Measurements from ENCODE around the gene CTSW. TPM values are rescaled to one million over a fixed set of nuclear protein-coding genes. Genes with fewer than 3 reads are reported as not detected.

The CTSW gene
- total RNA-seq, 1 experiment from 2014 or later = not detected

DNA sequence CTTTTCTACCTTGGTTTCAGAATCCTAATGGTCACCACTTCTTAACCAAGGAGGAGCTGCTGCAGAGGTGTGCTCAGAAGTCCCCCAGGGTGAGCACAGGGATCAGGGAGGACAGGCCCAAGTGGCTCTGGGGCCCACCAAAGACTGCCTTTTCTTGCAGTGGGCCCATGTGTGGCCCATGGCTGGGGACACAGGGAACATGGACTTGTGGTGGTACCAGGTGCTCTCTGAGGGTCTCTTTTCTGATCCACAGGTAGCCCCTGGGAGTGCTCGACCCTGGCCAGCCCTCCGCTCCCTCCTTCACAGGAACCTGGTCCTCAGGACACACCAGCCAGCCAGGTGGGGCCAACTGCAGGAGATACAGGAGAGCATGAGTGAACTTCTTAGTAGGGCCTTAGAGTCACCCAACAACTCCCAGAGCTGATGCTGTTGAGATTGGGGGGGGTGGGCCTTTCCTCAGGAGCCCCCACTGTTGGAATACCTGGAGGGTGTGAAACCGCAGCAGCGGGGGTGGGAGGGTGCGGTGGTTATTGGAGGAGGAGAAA lies 17.4 kb upstream of the CTSW start:
- H3K27me3 ChIP-seq (replicated peaks; ENCODE audit: control insufficient read depth, insufficient read depth, low read length) = no peaks in the 10 kb centered on the region
- H3K9me3 ChIP-seq = no peaks in the 10 kb centered on the region
- peaks cover 8% of the 10 kb centered on the region for H3K4me1 ChIP-seq
- Mint-ChIP-seq H3K36me3 (ENCODE audit: insufficient read depth, unreplicated experiment) (peaks cover 64% of the 10 kb centered on the region), H3K9me3 (ENCODE audit: unreplicated experiment) (no peaks in the 10 kb centered on the region), H3K27me3 (ENCODE audit: insufficient read depth, unreplicated experiment) (no peaks in the 10 kb centered on the region), H3K4me3 (ENCODE audit: unreplicated experiment) (peak overlapping the region; percentile 0), H3K27ac (ENCODE audit: unreplicated experiment) (no peak overlapping the region), H3K4me1 (ENCODE audit: low read depth, unreplicated experiment) (peaks cover 8% of the 10 kb centered on the region)
- H3K36me3 ChIP-seq (ENCODE audit: control insufficient read depth, insufficient read depth, low read length) = no peaks in the 10 kb centered on the region
- no TSS peak for BruUV-seq (replicated peaks)
- ChIA-PET CTCF (interaction anchor here (4.3 to 7.7 kb wide), 2 partner anchors 25 to 150 kb away, joined by 27 to 241 read pairs; partner anchors contain the start of genes CCDC85B, FIBP and KAT5), POLR2A (no interaction called here)
- TF ChIP-seq, protein P1, sequence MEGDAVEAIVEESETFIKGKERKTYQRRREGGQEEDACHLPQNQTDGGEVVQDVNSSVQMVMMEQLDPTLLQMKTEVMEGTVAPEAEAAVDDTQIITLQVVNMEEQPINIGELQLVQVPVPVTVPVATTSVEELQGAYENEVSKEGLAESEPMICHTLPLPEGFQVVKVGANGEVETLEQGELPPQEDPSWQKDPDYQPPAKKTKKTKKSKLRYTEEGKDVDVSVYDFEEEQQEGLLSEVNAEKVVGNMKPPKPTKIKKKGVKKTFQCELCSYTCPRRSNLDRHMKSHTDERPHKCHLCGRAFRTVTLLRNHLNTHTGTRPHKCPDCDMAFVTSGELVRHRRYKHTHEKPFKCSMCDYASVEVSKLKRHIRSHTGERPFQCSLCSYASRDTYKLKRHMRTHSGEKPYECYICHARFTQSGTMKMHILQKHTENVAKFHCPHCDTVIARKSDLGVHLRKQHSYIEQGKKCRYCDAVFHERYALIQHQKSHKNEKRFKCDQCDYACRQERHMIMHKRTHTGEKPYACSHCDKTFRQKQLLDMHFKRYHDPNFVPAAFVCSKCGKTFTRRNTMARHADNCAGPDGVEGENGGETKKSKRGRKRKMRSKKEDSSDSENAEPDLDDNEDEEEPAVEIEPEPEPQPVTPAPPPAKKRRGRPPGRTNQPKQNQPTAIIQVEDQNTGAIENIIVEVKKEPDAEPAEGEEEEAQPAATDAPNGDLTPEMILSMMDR (IDR thresholded peaks at IDR 0.05; ENCODE audit: insufficient read depth in 1 of 2, low read depth in 1 of 2, low read length in 1 of 2, severe bottlenecking in 1 of 2, unreplicated experiment in 1 of 2) = no peak
- peak in 1 of 2 experiments; percentile 23 for DNase-seq
- intact Hi-C loops (cut with micrococcal nuclease; ENCODE audit: unreplicated experiment) = no loop called here
- no peak overlapping the region for H3K4me3 ChIP-seq (ENCODE audit: low read depth, low read length)

GRCh38 chr11:65862941-65863888 lies 16.4 kb upstream of the CTSW start:
- Mint-ChIP-seq H3K27me3 (ENCODE audit: insufficient read depth, unreplicated experiment) (no peaks in the 10 kb centered on the region), H3K27ac (ENCODE audit: unreplicated experiment) (no peak overlapping the region), H3K36me3 (ENCODE audit: insufficient read depth, unreplicated experiment) (peaks cover 56% of the 10 kb centered on the region), H3K4me3 (ENCODE audit: unreplicated experiment) (no peak overlapping the region), H3K4me1 (ENCODE audit: low read depth, unreplicated experiment) (peaks cover 8% of the 10 kb centered on the region), H3K9me3 (ENCODE audit: unreplicated experiment) (no peaks in the 10 kb centered on the region)
- BruUV-seq (replicated peaks) = no TSS peak
- H3K36me3 ChIP-seq (ENCODE audit: control insufficient read depth, insufficient read depth, low read length) = no peaks in the 10 kb centered on the region
- no peaks in the 10 kb centered on the region for H3K9me3 ChIP-seq
- H3K27me3 ChIP-seq (replicated peaks; ENCODE audit: control insufficient read depth, insufficient read depth, low read length) = no peaks in the 10 kb centered on the region
- DNase-seq = peak in 1 of 2 experiments; percentile 32
- TF ChIP-seq, protein P1 (IDR thresholded peaks at IDR 0.05; ENCODE audit: insufficient read depth in 1 of 2, low read depth in 1 of 2, low read length in 1 of 2, severe bottlenecking in 1 of 2, unreplicated experiment in 1 of 2) = no peak
- H3K4me1 ChIP-seq = peaks cover 8% of the 10 kb centered on the region
- intact Hi-C loops (cut with micrococcal nuclease; ENCODE audit: unreplicated experiment) = no loop called here
- POLR2A ChIA-PET = no interaction called here
- CTCF ChIA-PET = interaction anchor here (7.7 kb wide), 1 partner anchor 24 kb away, joined by 241 read pairs; the partner anchor contains the start of genes CCDC85B and FIBP
- no peak overlapping the region for H3K4me3 ChIP-seq (ENCODE audit: low read depth, low read length)

DNA sequence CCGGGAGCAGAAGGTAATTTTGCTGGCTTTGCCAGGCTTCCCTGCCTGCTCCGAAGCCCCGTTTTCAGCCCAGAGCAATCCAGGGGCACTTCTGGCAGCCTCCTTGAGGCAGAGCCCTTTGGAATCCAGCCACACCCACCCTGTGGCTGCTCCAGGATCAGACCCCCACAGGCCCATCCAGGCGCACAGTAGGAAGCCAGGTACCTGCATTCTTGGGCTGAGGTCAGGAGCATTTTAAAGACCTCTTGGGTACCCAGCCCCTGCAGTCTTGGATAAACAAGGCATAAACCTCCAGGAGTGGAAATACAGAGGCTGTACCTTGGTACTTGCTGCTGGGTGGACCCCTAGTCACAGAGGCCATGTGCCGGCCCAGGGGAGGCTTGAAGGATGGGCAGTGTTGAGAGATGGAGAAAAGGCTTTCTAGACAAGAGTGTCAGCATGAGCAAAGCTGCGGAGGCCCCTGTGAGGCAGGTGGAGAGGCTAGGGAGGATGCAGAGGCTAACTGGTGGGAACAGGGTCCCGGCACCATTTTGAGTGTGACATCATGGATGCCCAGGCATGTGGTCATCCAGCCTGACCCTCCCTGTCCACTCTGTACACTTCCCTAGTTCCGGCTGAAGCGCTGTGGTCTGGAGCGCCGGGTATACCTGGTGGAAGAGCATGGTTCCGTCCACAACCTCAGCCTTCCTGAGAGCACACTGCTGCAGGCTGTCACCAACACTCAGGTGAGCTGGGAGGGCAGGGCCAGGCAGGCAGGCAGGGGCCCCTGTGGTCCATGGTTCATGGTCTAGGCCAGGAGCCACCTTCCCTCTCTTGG lies 15.5 kb upstream of the CTSW start:
- H3K36me3 Mint-ChIP-seq (ENCODE audit: insufficient read depth, unreplicated experiment) = peaks cover 55% of the 10 kb centered on the region
- peaks cover 8% of the 10 kb centered on the region for H3K4me1 Mint-ChIP-seq (ENCODE audit: low read depth, unreplicated experiment)
- ChIA-PET CTCF (interaction anchor here (1.0 to 7.7 kb wide), 2 partner anchors 24 kb away, joined by 6 to 241 read pairs; partner anchors contain the start of genes CCDC85B and FIBP), POLR2A (no interaction called here)
- Histone ChIP-seq H3K36me3 (ENCODE audit: control insufficient read depth, insufficient read depth, low read length) (no peaks in the 10 kb centered on the region), H3K9me3 (no peaks in the 10 kb centered on the region), H3K27me3 (replicated peaks; ENCODE audit: control insufficient read depth, insufficient read depth, low read length) (no peaks in the 10 kb centered on the region), H3K4me1 (peaks cover 8% of the 10 kb centered on the region), H3K4me3 (ENCODE audit: low read depth, low read length) (no peak overlapping the region)
- TF ChIP-seq, protein P1 (IDR thresholded peaks at IDR 0.05; ENCODE audit: insufficient read depth in 1 of 2, low read depth in 1 of 2, low read length in 1 of 2, severe bottlenecking in 1 of 2, unreplicated experiment in 1 of 2) = no peak
- no peaks in the 10 kb centered on the region for H3K27me3 Mint-ChIP-seq (ENCODE audit: insufficient read depth, unreplicated experiment)
- peak in 1 of 2 experiments; percentile 31 for DNase-seq
- no peak overlapping the region for H3K4me3 Mint-ChIP-seq (ENCODE audit: unreplicated experiment)
- no peaks in the 10 kb centered on the region for H3K9me3 Mint-ChIP-seq (ENCODE audit: unreplicated experiment)
- H3K27ac Mint-ChIP-seq (ENCODE audit: unreplicated experiment) = no peak overlapping the region
- intact Hi-C loops (cut with micrococcal nuclease; ENCODE audit: unreplicated experiment) = no loop called here
- BruUV-seq (replicated peaks) = no TSS peak

Data from Caco-2 (cell line).